CD4-positive, alpha-beta T cell treated with Interferon gamma for 1 hour (primary cell): ENCODE measurements around the gene MEF2B.

ENCODE experiments used
- DNase-seq: peaks from one replicate; pipeline ENCODE4 v3.0.0-alpha.2; 2020

Gene MEF2B

GRCh38 chr19:19170053-19170872, at the start of gene MEF2B:
TSS of gene MEF2B (minus strand) at chr19:19170263. CDS start at chr19:19150735, 19,528 bp downstream.
- peak; percentile 79 for DNase-seq

GRCh38 chr19:19218911-19219310, 48.8 kb upstream of the MEF2B start:
- DNase-seq: no peak

- DNase-seq: no peak
Measured at GRCh38 chr19:19217099-19217498, 47.0 kb upstream of the MEF2B start.

- no peak for DNase-seq
Measured at GRCh38 chr19:19215792-19216191, 45.7 kb upstream of the MEF2B start.

- no peak for DNase-seq
Measured at GRCh38 chr19:19214892-19215291, 44.8 kb upstream of the MEF2B start.

- no peak for DNase-seq
Measured at GRCh38 chr19:19214159-19214490, 44.1 kb upstream of the MEF2B start.

- DNase-seq: no peak
Measured at GRCh38 chr19:19213426-19214158, 43.5 kb upstream of the MEF2B start.

GRCh38 chr19:19212916-19213315, 42.9 kb upstream of the MEF2B start:
- no peak for DNase-seq

GRCh38 chr19:19211499-19212420, 41.7 kb upstream of the MEF2B start, which contains the start of gene NCAN:
TSS of gene NCAN (plus strand) at chr19:19211958. CDS start at chr19:19216954, 4,996 bp downstream.
- DNase-seq: no peak

- DNase-seq: no peak
Measured at GRCh38 chr19:19209372-19209771, 39.3 kb upstream of the MEF2B start.

GRCh38 chr19:19207637-19208572, 37.8 kb upstream of the MEF2B start:
- no peak for DNase-seq

GRCh38 chr19:19206938-19207337, 36.9 kb upstream of the MEF2B start:
- DNase-seq: no peak

- no peak for DNase-seq
Measured at GRCh38 chr19:19205416-19206410, 35.6 kb upstream of the MEF2B start.

- DNase-seq: no peak
Measured at GRCh38 chr19:19204181-19204580, 34.1 kb upstream of the MEF2B start.

- peak; percentile 90 for DNase-seq
Measured at GRCh38 chr19:19203012-19203856, 33.2 kb upstream of the MEF2B start, which contains the start of gene NR2C2AP. TSS of gene NR2C2AP (minus strand) at chr19:19203414. CDS start at chr19:19203060, 354 bp downstream.

- no peak for DNase-seq
Measured at GRCh38 chr19:19202707-19203011, 32.6 kb upstream of the MEF2B start.

GRCh38 chr19:19201697-19202630, 31.9 kb upstream of the MEF2B start:
- no peak for DNase-seq

GRCh38 chr19:19193926-19194325, 23.9 kb upstream of the MEF2B start:
- no peak for DNase-seq
